ENCODE measurements around the gene TCF4.

- TF ChIP-seq CTCF (conservative IDR thresholded peaks at IDR 0.05; ENCODE audit: low read depth in 2 of 2): no peak
- no peak for TF ChIP-seq CREB1 (CRISPR knock-in tag; IDR thresholded peaks at IDR 0.05; ENCODE audit: low read depth)
- TF ChIP-seq, protein P1, sequence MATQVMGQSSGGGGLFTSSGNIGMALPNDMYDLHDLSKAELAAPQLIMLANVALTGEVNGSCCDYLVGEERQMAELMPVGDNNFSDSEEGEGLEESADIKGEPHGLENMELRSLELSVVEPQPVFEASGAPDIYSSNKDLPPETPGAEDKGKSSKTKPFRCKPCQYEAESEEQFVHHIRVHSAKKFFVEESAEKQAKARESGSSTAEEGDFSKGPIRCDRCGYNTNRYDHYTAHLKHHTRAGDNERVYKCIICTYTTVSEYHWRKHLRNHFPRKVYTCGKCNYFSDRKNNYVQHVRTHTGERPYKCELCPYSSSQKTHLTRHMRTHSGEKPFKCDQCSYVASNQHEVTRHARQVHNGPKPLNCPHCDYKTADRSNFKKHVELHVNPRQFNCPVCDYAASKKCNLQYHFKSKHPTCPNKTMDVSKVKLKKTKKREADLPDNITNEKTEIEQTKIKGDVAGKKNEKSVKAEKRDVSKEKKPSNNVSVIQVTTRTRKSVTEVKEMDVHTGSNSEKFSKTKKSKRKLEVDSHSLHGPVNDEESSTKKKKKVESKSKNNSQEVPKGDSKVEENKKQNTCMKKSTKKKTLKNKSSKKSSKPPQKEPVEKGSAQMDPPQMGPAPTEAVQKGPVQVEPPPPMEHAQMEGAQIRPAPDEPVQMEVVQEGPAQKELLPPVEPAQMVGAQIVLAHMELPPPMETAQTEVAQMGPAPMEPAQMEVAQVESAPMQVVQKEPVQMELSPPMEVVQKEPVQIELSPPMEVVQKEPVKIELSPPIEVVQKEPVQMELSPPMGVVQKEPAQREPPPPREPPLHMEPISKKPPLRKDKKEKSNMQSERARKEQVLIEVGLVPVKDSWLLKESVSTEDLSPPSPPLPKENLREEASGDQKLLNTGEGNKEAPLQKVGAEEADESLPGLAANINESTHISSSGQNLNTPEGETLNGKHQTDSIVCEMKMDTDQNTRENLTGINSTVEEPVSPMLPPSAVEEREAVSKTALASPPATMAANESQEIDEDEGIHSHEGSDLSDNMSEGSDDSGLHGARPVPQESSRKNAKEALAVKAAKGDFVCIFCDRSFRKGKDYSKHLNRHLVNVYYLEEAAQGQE (IDR thresholded peaks at IDR 0.05; ENCODE audit: unreplicated experiment): no peak
- TF ChIP-seq EZH2 (IDR thresholded peaks at IDR 0.05; ENCODE audit: low read depth, unreplicated experiment): no peak
- no peak for TF ChIP-seq POLR2AphosphoS5 (IDR thresholded peaks at IDR 0.05; ENCODE audit: low read depth)
- TF ChIP-seq EZH2phosphoT487 (IDR thresholded peaks at IDR 0.05; ENCODE audit: unreplicated experiment): no peak
- no peak for TF ChIP-seq STAT1 (IDR thresholded peaks at IDR 0.05; ENCODE audit: unreplicated experiment)
- no peak for TF ChIP-seq JUNB (IDR thresholded peaks at IDR 0.05; ENCODE audit: unreplicated experiment)
Observed at GRCh38 chr18:55588870-55589595, 1.0 kb upstream of the TCF4 start.

Data from GM23338 (cell line).